CD4-positive, alpha-beta T cell treated with Interleukin-12 subunit alpha and Interleukin-12 subunit beta, for 1 hour (primary cell): ENCODE results near the gene FBXL13.
"Not testable (repeated sequence)": the region's sequence is repeated elsewhere in the genome, so short reads cannot be mapped to it uniquely, and the experiment has no call there.

Experiments
- DNase-seq: peaks from one replicate; pipeline ENCODE4 v3.0.0-alpha.2; 2020

Gene FBXL13

DNA sequence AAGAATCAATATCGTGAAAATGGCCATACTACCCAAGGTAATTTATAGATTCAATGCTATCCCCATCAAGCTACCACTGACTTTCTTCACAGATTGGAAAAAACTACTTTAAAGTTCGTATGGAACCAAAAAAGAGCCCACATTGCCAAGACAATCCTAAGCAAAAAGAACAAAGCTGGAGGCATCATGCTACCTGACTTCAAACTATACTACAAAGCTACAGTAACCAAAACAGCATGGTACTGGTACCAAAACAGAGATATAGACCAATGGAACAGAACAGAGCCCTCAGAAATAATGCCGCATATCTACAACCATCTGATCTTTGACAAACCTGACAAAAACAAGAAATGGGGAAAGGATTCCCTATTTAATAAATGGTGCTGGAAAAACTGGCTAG, 53.7 kb downstream of the FBXL13 start:
- DNase-seq = not testable (repeated sequence)

DNA sequence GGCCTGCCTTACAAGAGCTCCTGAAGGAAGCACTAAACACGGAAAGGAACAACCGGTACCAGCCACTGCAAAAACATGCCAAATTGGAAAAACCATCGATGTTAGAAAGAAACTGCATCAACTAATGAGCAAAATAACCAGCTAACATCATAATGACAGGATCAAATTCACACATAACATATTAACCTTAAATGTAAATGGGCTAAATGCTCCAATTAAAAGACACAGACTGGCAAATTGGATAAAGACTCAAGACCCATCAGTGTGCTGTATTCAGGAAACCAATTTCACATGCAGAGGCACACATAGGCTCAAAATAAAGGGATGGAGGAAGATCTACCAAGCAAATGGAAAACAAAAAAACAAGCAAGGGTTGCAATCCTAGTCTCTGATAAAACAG, 56.3 kb downstream of the FBXL13 start:
- not testable (repeated sequence) for DNase-seq

DNA sequence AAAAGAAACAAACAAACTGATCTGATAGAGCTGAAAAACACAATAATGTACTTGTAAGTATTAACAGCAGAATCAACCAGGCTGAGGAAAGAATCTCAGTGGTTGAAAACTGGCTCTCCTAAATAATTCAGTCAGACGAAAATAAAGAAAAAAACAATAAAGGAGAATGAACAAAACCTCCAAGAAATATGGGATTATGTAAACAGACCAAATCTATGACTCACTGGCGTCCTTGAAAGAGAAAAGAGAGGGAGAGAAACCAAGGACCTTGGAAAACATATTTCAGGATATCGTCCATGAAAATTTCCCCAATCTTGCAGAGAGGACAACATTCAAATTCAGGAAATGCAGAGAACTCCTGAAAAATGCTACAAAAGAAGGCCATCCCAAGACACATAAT, 62.9 kb downstream of the FBXL13 start:
- no peak for DNase-seq

DNA sequence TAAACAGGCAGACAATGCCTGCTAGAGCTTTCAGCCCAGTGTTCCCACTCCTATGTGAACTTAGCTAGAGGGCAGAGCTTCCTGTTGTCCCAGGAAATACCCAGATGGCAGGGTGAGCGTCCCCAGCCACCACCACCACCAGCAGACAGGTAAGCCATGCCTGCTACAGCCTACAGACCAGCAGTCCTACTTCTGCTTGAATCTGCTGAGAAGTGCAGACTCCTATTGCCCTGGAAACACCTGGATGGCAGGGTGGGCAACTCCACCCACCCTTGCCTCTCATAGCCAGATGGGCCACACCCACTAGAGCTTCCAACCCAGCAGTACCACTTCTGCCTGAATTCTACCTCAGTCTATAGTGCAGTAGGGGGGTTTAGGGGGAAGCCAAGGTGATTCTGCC, 64.4 kb downstream of the FBXL13 start:
- no peak for DNase-seq

DNA sequence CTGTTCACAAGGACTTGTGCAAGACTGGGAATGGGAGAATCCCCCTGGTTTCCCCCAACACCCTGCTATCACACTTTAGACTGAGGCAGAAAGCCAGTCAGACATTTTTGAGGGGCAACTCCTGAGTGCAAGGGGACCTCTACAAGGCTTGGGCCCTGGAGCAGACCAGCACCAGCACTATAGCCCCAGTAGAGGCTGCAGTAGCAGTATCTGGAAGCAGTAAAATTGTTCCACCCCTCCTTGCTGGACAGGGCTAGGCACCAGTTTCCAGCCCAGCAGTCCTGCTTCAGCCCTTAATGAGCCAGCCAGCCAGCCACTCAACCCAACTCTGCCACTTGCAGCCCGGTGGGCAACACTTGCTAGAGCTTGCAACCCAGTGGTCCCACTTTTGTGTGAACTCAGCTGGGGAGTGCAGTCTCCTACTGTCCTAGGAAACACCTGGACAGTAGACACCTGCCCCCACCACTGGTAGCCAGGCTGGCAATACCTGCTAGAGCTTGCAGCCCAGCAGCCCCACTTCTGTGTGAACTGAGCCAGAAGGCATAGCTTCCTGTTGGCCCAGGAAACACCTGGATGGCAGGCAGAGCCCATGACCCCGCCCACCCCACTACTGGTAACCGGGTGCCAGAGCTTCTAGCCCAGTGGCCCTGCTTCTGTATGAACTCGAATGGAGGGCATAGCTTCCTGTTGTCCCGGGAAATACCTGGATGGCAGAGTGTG, 65.0 kb downstream of the FBXL13 start:
- DNase-seq = no peak

DNA sequence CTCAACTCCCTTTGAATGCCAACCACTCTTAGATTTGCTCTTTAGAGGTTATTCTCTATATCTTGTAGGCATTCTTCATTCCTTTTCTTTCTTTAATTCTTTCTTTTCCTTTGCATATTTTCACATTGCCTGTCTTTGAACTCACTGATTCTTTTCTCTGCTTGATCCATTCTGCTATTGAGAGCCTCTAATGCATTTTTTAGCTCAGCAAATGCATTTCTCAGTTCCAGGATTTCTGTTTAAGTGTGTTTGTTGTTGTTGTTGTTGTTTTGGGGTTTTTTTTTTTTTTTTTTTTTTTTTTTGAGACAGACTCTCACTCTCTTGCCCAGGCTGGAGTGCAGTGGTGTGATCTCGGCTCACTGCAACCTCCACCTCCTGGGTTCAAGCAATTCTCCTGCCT, 71.6 kb downstream of the FBXL13 start:
- DNase-seq = no peak

DNA sequence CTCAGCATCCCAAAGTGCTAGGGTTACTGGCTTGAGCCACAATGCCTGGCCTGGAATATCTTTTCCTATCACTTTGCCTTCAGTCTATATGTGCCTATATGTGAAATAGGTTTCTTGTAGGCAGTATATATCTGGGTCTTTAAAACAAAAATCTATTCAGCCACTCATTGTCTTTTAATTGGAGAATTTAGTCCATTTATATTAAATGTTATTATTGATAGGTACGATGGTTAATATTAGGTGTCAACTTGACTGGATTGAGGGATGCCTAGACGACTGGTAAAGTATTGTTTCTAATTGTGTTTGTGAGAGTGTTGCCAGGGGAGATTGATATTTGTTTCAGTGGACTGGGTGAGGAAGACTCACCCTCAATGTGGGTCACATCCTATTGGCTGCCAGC, 73.4 kb downstream of the FBXL13 start:
- no peak for DNase-seq

DNA sequence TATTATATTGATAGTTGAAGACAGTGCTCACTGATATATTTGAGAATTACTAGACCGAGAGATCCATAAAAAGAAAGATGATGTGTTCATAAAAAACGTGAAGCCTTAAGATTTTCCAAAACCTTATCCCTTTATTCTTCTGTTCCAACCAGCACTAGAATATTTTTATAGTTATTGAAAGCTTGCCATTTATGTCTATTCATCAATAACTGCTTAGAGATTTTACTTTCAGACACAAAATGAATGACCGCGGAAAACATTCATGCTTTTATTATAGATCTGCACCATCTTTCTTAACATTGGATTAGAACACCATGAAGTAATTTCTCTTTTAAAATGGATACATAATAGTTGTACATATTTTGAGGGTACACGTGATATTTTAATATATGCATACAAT, 77.6 kb downstream of the FBXL13 start:
- no peak for DNase-seq

DNA sequence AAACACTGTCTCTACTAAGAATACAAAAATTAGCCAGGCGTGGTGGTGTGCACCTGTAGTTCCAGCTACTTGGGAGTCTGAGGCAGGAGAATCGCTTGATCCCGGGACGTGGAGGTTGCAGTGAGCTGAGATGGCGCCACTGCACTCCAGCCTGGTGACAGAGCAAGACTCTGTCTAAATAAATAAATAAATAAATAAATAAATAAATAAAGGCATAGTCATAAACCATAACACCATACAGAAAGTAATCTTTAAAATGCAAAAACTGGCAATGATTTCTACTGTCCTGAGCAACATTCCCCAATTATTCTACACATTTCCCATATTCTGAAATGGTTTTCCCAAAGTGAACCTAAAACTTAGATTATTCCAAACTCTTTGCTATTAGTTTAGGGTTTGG, 79.0 kb downstream of the FBXL13 start:
- DNase-seq = not testable (repeated sequence)

DNA sequence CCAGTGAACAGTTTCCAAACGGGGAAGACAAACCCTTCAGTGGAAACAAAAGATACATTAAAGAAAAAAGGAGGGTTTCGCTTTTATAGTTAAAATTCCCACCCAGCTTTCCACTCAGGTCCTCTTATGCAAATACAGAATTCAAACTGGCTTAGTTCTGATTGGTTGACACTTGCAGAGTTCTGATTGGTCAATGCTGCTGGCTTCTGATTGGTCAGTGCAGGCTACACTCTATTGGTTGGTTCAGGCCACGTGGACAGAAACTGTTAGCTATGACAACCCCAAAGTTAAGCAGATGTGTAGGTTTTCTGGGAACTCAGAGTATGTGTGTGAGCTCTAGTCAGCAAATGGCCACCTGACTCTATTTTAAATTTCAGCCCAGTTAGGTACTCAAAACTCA, 80.0 kb downstream of the FBXL13 start:
- DNase-seq = no peak

DNA sequence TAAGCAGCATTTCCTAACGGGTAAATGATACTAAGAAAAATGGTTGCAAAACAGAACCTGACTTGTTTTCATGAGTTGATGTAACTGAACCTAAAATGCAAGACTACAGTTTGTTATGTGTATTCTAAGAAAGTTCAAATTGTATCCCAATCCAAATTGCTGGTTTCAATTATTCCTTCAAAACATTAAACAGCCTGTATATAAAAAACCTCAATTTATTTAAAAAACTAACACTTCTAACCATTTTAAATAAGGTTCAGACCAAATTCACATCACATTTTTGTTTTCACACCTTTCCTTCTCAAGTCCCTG, 80.9 kb downstream of the FBXL13 start:
- no peak for DNase-seq

DNA sequence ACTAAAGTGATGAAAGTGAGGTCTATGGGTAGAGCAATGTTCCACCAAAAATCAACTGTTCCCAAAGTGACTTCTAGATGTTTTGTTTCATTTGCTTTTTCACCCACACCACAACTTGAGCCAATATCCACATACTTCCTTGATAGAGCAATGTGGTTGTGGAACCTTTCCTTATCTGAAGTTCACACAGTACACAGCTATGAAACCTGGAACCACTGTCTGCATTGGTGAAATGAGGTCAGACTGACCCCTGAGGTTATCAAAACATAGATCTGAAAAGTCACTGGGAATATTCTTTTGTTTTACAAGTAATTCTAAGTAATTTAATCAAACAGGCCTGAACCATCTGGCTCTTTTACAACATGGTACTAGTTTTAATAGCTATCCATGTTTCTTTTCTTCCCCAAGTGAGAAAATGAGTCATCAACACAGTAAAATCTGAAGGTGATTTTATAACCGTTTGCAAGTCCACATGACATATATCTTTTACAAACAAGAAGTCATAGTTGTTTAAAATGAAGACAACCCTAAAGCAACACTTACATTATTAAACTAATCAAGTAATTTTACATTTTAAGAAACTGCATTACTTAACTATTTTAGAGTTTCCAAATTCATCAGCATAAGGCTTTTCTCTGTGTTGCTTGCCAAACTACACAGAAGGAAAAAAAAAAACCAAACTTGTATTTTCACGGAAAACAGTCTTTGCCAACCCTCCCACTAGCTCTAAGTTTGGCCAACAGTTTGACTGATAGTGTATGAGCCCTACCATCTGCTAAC, 81.5 kb downstream of the FBXL13 start:
- no peak for DNase-seq

DNA sequence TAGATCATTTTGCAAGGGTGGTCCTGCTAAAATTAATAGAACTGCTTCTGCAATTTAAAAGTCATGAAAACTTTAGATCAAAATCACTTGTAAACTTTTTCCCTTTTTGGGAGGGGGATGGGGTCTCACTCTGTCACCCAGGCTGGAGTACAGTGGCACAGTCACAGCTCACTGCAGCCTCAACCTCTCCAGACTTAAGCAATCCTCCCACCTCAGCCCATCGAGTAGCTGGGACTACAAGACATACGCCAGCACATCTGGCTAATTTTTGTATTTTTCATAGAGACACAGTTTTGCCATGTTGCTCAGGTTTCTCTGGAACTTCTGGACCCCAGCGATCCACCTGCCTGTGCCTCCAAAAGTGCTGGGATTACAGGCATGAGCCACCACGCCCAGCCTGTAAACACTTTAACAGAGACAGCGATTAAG, 82.1 kb downstream of the FBXL13 start:
- DNase-seq = no peak

DNA sequence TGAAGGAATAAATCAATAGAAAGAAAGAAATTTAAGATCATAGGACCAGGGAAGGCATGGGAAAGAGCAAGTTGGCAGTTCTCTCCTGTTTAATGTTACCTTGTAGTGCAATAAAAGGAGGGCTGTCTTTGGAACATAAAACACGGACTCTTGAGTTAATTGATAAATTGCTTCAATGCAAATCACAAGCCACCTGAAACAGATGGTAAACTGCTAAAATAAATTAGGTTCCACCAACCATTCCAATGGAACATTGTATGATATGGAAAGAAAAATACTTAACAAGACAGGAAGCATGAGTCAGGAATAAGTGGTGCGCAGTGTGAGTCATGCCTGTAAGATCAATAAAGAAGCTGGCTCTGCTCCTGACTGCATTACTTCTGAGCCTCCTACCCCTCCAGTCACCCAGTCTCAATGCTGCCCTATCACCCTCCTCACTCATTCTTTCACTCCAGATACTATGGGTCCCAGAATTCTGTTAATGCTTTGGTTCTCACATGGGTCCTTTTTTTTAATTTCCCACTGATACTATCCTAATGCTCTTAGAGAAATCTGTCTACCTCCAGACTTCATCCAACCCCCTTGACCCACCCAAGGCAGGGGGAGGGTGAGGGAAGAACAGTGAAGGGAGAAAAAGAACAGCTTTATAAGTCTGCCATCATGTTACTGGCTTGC, 82.9 kb downstream of the FBXL13 start:
- DNase-seq = no peak

DNA sequence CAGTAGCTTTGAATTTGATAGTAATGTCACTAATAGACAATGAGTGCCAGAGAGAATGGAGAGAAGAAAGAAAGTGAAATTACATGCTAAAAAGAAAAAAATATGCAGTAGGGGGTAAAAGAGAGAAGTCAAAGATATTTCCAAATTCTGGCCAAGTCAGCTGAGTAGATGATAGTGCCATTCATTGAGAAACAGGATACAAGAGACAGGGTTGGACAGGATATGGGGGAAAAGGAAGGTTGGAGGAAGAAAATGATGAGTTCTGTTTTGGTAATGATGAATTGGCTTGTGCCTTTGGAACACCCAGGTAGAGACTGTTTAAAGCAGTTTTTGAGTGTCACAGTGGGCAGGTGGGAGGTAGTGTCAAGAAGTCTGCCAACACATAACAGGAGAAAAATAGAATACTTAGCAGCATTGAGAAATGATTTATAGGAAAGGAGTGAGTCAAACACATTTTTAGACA, 83.5 kb downstream of the FBXL13 start:
- no peak for DNase-seq

DNA sequence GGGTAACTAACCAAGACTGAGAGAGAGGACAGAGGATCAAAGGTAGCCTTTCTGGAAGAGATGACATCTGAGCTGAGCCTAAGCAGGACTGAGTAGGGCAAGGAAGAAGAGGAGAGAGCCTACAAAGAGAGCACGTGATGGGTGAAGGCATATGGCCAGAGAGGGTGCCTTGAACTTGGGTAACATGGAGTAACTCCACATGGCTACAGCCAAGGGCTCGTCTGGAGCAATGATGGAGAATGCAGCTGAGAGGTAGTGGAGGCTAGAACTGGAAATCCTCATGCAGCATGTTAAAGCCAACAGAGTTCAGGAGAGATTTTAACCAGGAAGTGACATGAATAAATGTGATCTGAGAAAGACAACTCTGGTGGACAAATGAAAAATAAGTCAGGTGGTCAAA, 84.0 kb downstream of the FBXL13 start:
- DNase-seq = no peak

DNA sequence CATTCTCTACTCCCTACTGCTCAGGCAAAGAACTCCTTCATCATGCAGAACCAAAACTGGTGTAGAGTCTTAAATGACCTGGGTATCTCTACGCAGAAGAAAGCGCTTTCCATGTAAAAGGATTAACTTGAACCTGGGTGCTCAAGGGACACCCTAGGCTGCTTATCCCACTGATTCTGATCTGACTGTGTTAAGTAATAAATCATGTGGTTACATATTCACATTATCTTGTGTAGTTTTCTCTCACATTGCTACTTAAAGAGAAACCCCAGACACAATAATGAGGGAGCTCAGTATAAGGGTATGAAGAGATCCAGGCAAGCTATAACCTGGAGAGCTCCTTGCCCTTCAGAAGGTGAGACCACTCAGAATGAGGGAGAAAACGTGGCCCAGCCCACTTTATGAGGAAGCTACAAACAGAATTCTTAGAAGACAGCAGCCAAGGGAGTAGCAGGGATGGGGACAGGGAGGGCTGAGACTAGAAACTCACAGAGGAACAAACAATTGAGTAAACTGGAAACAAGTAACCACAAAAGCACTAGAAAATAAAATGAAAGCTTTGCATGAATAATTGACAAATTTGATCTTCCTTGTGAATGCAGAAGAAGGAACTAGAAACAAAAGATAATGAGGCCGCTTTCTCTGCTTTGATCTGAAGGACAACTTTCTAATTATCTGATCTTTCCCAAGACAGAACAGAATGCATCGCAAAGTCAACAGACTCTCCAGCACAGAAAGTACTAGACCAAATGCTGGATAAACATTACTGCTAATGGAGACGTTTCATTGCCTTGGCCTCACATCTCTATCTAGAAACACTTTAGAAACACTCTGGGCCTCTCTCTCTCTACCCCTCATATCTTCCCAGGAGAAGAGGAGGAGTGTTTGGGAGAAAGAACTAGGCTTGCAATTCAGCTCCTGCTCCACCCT, 85.7 kb downstream of the FBXL13 start:
- DNase-seq = no peak

DNA sequence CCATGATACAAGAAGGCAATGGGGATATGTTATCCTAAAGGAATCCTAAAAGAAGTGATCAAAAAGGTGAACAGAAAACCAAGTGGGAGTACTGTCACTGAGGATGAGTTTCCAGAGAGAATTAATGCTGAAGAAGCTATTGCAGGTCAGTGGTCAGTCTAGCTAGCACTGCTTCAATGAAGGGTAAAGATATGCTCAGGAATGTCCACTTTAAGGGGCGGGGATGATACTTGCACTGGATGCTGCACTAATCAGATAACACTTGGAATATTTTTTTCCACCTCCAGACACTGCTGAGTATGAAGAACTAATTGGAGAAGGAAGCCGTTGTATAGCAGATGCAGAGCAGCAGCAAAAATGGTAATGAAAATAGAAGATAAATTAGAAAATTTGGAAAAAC, 86.5 kb downstream of the FBXL13 start:
- no peak for DNase-seq

DNA sequence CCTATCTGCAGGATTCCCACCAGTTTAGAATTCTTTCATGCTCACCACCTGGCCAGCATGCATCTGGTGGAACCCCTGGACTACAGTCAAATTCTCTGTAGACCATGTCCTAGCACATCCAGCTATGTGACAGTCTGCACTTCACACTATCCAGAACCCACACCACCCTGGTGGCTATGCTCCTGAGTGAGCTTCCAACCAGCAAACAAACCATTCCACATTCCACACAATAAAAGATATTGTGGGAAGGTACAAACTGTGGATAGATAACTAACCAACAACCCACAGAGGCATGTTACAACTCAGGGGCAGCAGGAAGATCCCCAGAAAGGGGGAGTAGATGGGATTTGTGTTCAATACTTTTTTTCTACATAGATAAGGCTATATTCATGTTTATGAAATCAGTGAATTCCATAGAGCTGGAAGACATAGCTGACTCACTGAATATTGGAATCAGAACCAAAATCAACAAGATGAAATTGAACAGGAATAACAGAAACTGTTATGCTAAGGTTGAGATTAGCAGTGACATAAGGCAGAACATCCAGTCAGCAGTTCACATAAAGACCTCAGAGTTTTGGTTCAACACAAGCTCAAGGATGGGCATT, 89.3 kb downstream of the FBXL13 start:
- DNase-seq = no peak

DNA sequence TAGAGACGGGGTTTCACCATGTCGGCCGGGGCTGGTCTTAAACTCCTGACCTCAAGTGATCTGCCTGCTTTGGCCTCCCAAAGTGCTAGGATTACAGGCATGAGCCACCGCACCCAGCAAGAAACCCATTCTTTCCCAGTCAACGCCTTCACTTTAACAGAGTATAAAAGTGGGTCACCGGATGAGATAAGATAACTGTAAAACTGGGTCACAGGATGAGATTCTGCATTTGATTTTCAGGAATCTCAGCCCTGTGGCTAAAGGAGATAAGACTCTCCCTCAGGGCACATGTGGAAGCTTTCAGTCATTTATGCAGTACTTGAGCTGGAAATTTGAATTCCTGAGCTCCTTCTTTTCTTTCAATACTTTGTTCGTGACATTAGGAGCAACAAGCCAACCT, 91.0 kb downstream of the FBXL13 start:
- no peak for DNase-seq

DNA sequence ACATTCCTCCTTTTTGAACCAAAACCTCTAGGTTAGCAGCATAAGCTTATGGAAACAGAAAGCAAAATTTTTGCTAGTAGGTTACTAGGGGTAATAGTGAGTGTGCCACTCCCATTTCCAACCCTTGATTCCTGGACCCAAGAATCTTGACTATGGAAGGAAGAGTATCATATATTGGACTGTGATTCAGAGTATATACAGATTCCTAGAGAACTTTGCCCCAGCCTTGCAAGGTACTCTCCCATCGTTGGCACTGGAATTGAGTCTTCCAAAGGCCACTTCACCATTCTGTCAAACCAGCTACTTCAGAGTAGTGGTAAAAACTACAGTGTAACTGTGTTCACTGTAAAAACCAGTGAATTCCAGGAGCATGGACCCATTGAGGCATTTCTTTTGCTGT, 92.4 kb downstream of the FBXL13 start:
- DNase-seq = no peak

DNA sequence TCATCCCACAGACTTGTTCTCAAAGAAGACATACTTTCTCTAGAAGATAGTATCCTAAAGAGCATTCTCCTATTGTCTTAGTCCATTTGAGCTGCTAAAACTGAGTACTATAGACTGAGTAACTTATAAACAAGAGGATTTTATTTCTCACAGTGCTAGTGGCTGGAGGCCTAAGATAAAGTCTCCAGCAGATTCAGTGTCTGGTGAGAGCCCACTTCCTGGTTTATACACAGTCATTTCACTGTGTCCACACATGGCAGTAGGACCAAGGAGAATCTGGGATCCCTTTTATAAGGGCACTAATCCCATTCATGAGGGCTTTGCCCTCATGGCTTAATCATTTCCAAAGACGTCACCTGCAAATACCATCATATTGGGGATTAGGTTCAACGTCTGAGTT, 93.1 kb downstream of the FBXL13 start:
- no peak for DNase-seq

DNA sequence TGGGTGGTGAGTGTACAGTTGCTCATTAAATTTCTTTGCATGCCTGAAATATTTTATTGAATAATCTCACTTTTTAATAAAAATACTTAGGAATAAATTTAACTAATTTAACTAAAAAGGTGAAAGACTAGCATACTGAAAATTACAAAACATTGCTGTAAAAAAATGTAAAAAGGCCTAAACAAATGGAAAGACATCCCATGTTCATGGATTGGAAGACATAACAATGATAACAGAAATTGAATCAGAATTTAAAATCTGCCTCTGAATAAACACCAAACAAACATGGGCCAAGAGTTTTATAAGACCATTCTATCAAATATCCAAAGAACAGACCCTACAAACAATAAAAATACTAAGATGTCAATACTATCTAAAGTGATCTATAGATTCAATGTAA, 94.9 kb downstream of the FBXL13 start:
- DNase-seq = no peak
